GM18499 (cell line): Measurements from ENCODE around the gene C3orf52.
A peak's percentile ranks its signal among the peaks of the same experiment; 100 is the strongest.
"Not testable (repeated sequence)": the region's sequence is repeated elsewhere in the genome, so short reads cannot be mapped to it uniquely, and the experiment has no call there.

Experiments
- ATAC-seq: cut with Tn5 transposase; IDR thresholded peaks from one replicate; pipeline ENCODE4 v1.9.1; 2021; ENCODE audit warnings: moderate number of reproducible peaks; ENCODE audit not compliant: insufficient read depth, unreplicated experiment

C3orf52 gene

DNA sequence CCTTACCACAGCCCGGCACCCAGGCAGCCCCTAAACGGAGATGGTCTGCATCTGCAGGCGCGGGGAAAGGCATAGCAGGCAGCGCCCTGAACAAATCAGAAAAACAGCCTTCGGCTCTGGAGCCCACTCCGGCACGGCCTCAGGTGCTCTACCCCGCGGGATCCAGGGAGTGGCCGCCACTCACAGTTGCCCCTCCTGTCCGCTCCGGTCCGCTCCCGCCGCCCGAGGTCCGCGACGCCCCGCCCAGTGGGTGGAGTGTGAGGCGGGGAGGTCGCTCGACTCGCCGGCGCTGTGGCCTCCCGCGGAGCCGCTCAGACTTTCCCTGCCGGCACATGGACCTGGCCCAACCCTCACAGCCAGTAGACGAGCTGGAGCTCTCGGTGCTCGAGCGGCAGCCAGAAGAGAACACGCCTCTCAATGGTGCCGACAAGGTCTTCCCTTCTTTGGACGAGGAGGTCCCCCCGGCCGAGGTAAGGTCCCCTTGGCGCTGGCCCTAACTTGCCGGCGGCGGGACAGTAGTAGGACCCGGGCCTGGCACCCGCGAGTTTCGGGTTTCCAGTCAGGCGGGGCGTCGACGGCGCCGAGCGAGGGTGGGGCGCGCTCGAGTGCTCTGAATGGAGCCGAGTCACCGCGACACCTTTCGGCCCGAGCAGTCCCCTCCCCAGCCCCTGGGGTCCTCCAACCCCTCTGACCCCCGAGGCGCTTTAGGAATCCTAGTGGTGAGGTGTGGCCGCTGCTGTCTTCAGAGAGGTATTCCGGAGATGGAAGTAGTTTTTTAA lies at the start of gene C3orf52:
Gene C3orf52, plus strand, starts transcription at position 314 of the 779 bp plus-strand sequence. Its CDS starts 19 bp downstream, at position 333.
- peak; percentile 76 for ATAC-seq

- ATAC-seq, result not testable (repeated sequence)
Measured at GRCh38 chr3:112037194-112037593, 49.0 kb upstream of the C3orf52 start.

DNA sequence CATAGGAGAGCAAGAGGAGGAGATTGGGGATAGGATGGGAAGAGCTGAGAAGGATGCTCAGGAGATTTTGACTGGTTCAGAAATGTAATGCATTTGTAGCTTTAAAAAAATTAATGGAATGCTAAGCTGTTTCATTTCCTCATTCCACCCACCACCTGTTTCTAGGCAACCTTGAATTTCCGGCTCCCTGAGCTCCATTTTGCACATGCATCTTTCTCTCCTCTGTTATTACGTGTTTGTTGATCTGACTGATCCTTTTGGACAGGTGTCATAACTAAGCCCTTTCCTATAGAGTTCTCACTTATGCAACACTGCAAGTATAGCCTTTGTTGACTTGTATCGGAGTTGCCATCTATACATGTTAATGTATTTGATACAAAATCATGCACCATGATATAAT lies 47.3 kb upstream of the C3orf52 start:
- peak; percentile 69 for ATAC-seq

GRCh38 chr3:112041321-112041720 lies 44.9 kb upstream of the C3orf52 start:
- ATAC-seq, result no peak

- ATAC-seq, result no peak
Measured at GRCh38 chr3:112042842-112043280, 43.3 kb upstream of the C3orf52 start.

GRCh38 chr3:112043621-112044201 lies 42.5 kb upstream of the C3orf52 start:
- ATAC-seq, result peak; percentile 78

DNA sequence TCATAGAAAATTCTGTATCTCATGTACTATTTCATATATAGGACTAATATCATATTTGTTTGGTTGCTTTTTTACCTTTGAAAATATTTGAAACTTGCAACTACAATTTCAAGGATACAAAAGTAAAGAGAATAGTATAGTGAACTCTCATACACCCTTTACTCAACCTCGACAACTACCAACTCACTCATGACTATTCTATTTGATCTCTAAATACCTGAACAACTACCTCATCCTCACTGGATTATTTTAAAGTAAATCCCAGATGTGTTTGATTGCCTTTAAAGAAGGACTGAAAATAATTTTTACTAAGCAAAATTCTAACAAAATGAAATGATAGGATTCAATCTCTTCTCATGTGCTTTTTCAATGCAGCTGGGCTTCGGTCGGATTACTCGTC lies 39.6 kb upstream of the C3orf52 start:
- no peak for ATAC-seq

DNA sequence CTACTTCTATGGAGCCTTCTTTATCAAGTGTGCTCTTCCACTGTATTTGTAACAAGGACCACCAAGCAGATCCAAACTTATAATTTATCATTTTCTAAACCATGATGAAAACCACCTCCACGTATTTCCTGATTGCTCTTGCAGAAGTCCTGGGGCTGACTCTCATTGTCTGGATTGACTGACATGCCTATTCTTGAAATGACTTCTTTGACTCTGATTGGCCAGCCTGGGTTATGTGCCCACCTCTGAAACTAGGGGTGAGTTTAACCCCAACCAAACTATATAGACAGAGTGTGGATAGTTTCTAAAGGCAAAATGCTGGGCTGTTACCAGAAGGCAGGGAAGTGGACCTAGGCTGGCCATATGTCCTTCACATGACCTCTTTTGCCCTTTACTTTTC lies 38.9 kb upstream of the C3orf52 start:
- ATAC-seq, result no peak

- ATAC-seq, result no peak
Measured at GRCh38 chr3:112048911-112049310, 37.3 kb upstream of the C3orf52 start.

DNA sequence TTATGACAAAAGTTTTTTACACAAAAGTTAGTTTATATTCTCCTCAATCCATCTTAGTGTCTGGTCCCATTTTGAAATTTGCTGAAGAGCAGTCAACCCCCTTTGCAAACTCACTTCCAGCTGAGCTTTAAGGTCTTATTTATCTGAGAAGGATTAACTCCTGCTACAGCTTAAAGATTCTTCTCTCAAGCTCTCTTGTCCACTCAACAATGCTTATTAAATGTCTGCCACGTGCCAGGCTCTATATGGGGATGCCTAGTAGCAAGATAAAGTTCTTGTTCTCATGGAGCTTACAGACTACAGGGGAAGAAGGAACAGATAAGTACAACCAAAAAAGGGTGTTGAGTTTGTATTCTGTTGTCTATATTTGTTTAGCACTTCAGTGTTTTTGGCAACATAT lies 33.0 kb upstream of the C3orf52 start:
- ATAC-seq, result no peak

GRCh38 chr3:112056451-112056929 lies 29.7 kb upstream of the C3orf52 start:
- ATAC-seq, result no peak

- ATAC-seq, result no peak
Measured at GRCh38 chr3:112059497-112059896, 26.7 kb upstream of the C3orf52 start.

DNA sequence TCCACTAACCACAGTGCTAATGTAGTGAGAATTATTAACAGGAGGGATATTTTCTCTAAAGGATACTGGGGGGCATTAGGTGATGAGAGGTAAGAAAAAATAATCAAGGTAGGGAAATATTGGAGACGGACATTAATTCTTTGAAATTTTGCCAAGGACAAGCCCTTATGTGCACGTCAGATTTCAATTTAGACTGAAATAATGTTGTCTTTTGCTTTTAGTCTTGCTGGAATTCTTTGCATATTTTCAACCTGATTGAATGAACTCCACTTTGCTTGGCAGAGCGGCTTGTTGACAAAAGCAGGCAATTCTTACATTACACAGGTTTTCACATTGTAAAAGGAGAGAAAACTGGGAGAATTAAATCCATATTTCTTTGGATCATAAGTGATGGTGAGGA lies 25.0 kb upstream of the C3orf52 start:
- no peak for ATAC-seq

DNA sequence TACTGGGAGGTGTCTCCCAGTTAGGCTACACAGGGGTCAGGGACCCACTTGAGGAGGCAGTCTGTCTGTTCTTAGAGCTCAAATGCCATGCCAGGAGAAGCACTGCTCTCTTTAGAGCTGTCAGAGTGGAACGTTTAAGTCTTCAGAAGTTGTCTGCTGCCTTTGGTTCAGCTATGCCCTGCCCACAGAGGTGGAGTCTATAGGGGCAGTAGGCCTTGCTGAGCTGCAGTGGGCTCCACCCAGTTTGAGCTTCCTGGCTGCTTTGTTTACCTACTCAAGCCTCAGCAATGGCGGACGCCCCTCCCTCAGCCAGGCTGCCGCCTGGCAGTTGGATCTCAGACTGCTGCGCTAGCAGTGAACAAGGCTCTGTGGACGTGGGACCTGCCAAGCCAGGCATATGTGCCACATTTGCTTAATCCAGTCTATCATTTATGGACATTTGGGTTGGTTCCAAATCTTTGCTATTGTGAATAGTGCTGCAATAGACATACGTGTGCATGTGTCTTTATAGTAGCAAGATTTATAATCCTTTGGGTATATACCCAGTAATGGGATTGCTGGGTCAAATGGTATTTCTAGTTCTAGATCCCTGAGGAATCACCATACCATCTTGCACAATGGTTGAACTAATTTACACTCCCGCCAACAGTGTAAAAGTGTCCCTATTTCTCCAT lies 13.7 kb upstream of the C3orf52 start:
- ATAC-seq, result not testable (repeated sequence)

DNA sequence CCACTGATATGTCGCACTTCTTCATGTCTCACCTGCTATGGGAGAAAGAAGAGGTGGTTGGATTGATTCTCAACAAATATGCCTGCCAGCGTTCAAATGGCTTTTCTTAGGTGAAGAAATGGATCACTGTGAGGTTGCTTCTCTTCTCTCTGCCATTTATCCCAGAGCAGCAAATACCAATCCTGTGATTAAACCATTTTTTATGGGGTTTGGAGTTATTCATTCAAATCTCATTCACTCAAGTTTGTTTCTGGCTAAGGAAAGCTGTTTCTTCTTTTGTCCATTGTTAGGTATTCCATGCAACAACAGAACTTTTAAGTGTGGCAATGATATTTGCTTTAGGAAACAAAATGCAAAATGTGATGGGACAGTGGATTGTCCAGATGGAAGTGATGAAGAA lies 12.2 kb upstream of the C3orf52 start:
- ATAC-seq, result no peak

- ATAC-seq, result peak; percentile 96
Measured at GRCh38 chr3:112074616-112075497, 11.3 kb upstream of the C3orf52 start.

DNA sequence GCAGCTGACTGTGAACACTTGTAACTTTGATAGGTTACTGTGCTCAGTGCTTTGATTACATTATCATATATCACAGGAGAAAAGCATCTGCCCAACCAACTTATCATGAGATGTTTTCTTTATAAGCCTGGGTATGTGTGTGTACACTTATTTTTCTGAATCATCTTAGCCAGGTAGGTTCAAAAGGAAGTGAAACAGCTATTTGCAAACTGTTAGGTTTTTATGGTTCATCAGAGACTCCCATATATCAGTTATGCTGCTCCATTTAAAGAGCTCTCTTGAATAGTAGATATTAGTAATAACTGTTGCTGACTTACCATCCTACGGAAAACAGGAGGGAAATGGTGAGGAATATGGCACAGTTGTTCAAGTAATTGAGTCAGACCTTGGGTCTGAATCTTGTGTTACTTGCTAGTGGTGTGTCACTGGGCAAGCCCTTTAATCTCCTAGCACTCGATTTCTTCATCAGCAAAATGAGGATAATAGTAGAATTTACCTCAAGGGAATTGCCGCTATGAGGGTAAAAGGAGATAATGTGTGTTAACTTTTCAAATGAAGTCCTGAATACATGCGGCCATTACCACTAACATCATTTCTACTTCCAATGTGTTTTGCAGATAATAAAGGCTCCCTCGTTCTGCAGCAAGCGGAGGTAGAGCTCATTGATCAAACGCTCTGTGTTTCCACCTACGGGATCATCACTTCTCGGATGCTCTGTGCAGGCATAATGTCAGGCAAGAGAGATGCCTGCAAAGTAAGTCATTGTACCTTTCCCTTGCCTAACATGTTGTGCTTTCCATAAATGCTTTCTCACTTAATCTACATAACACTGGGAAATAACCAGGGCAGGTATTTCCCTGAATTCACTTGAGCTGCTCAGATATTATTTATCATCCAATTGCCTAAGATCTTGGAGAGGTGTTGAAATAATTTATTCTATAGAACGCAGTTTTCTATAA lies 7.8 kb upstream of the C3orf52 start:
- no peak for ATAC-seq

DNA sequence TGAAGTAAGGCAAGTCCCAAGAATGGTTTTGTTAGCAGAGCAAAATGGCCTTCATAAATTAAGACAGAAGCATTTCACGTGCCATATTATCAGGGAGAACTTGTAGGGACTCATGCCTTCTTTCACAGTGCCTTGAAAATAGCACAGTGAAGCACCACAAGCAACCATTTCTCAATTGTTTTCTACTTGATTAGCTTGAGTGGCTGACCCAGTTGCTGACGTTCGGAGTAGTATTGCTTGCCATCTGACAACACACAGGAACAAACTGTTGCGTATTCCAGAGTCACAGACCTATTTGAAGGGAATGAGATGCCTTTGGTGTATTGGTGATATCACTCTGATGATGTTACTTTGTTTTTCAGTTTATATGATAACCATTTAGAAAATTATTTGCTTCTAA lies 3.0 kb upstream of the C3orf52 start:
- ATAC-seq, result no peak
